ENCODE measurements around the gene KLF3.

The KLF3 gene

DNA sequence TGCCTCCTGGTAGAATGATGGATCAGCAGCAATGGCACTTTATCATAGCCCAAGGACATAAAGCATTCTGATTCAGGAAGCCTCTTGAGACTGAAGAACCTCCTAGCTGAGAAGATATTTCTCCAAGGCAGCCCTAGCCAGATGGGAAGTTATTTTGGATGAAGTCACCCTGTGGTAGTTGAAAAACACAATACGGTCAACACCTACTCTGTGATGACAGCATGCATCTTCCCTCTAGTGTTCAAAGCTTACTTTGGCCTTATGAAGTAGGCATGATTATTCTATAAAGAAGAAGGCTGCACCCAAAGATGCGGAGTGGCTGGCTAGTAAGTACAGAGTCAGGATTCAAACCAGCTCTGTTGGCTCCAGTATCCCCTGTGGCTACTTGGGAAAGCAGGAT lies 70.9 kb downstream of the KLF3 start:
- H3K4me1 ChIP-seq (ENCODE audit: control insufficient read depth, insufficient read depth, low read length), result no peaks in the 10 kb centered on the region
- H3K36me3 ChIP-seq (ENCODE audit: control insufficient read depth in 2 of 2, insufficient read depth in 1 of 2, low read length in 2 of 2), result no peaks in the 10 kb centered on the region
- CTCF ChIA-PET, result no interaction called here
- POLR2A ChIA-PET, result no interaction called here
- H3K4me3 ChIP-seq (ENCODE audit: low read depth, low read length), result no peak overlapping the region
- H3K27ac ChIP-seq (ENCODE audit: extremely low read depth, low read depth, low read length), result no peak overlapping the region
- no peaks in the 10 kb centered on the region for H3K9me3 ChIP-seq (ENCODE audit: control insufficient read depth, insufficient read depth, low read depth, low read length)
- TF ChIP-seq KLF16 (tag by site-specific recombination; IDR thresholded peaks at IDR 0.05), result no peak
- no peak for TF ChIP-seq ZNF169 (tag by site-specific recombination; IDR thresholded peaks at IDR 0.05)
- no peak for TF ChIP-seq ZSCAN23 (tag by site-specific recombination; IDR thresholded peaks at IDR 0.05)
- TF ChIP-seq, protein P1, sequence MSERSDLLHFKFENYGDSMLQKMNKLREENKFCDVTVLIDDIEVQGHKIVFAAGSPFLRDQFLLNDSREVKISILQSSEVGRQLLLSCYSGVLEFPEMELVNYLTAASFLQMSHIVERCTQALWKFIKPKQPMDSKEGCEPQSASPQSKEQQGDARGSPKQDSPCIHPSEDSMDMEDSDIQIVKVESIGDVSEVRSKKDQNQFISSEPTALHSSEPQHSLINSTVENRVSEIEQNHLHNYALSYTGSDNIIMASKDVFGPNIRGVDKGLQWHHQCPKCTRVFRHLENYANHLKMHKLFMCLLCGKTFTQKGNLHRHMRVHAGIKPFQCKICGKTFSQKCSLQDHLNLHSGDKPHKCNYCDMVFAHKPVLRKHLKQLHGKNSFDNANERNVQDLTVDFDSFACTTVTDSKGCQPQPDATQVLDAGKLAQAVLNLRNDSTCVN (tag by site-specific recombination; optimal IDR thresholded peaks at IDR 0.05), result no peak
- TF ChIP-seq, protein P2, sequence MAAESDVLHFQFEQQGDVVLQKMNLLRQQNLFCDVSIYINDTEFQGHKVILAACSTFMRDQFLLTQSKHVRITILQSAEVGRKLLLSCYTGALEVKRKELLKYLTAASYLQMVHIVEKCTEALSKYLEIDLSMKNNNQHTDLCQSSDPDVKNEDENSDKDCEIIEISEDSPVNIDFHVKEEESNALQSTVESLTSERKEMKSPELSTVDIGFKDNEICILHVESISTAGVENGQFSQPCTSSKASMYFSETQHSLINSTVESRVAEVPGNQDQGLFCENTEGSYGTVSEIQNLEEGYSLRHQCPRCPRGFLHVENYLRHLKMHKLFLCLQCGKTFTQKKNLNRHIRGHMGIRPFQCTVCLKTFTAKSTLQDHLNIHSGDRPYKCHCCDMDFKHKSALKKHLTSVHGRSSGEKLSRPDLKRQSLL (tag by site-specific recombination; IDR thresholded peaks at IDR 0.05), result no peak
- no peak for TF ChIP-seq ZNF416 (tag by site-specific recombination; IDR thresholded peaks at IDR 0.05)
- no peak for TF ChIP-seq ZNF521 (tag by site-specific recombination; IDR thresholded peaks at IDR 0.05)
- no peak for TF ChIP-seq ZNF837 (tag by site-specific recombination; IDR thresholded peaks at IDR 0.05)
- TF ChIP-seq, protein P3, sequence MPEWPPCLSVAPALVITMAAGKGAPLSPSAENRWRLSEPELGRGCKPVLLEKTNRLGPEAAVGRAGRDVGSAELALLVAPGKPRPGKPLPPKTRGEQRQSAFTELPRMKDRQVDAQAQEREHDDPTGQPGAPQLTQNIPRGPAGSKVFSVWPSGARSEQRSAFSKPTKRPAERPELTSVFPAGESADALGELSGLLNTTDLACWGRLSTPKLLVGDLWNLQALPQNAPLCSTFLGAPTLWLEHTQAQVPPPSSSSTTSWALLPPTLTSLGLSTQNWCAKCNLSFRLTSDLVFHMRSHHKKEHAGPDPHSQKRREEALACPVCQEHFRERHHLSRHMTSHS (tag by site-specific recombination; IDR thresholded peaks at IDR 0.05), result no peak
- TF ChIP-seq ZFP41 (tag by site-specific recombination; IDR thresholded peaks at IDR 0.05; ENCODE audit: borderline replicate concordance), result no peak
- no peak for TF ChIP-seq ZFHX2 (tag by site-specific recombination; conservative IDR thresholded peaks at IDR 0.05)
- no peak for TF ChIP-seq ZNF324 (tag by site-specific recombination; IDR thresholded peaks at IDR 0.05)
- no peak for TF ChIP-seq WT1 (tag by site-specific recombination; IDR thresholded peaks at IDR 0.05)
- TF ChIP-seq KLF7 (tag by site-specific recombination; IDR thresholded peaks at IDR 0.05; ENCODE audit: borderline replicate concordance), result no peak

DNA sequence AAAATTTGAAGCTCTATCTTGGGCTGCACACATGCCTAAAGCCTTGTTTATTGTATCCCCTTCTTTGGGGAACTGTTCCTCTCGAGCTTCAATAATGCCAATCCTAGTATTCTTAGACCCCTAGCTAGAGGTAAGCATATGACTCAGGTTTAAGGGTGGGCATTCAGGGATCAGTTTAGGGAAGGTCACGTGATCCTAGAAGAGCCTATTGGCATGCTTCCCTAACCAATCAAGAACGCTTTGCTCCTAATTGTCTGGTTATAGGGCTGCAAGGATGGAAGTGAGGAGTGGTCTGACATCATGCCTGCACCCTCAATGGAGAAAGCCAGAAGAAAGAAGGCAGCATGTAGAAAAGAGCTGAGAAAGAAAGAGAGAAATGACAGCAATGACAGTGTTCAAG lies 71.9 kb downstream of the KLF3 start:
- POLR2A ChIA-PET, result no interaction called here
- Histone ChIP-seq H3K4me1 (ENCODE audit: control insufficient read depth, insufficient read depth, low read length) (no peaks in the 10 kb centered on the region), H3K27ac (ENCODE audit: extremely low read depth, low read depth, low read length) (no peak overlapping the region), H3K36me3 (ENCODE audit: control insufficient read depth in 2 of 2, insufficient read depth in 1 of 2, low read length in 2 of 2) (no peaks in the 10 kb centered on the region), H3K4me3 (ENCODE audit: low read depth, low read length) (no peak overlapping the region), H3K9me3 (ENCODE audit: control insufficient read depth, insufficient read depth, low read depth, low read length) (no peaks in the 10 kb centered on the region)
- CTCF ChIA-PET, result interaction anchor here (0.7 kb wide), 3 partner anchors 22 to 692 kb away, joined by 3 to 5 read pairs (median 4); no protein-coding TSS in a partner anchor
- TF ChIP-seq ZNF169 (tag by site-specific recombination; IDR thresholded peaks at IDR 0.05) (no peak), ZBTB20 (tag by site-specific recombination; IDR thresholded peaks at IDR 0.05) (no peak), HOXA7 (CRISPR knock-in tag; IDR thresholded peaks at IDR 0.05; ENCODE audit: borderline replicate concordance) (no peak), ZNF157 (tag by site-specific recombination; IDR thresholded peaks at IDR 0.05) (no peak), ZNF121 (tag by site-specific recombination; IDR thresholded peaks at IDR 0.05) (no peak), ZNF335 (tag by site-specific recombination; conservative IDR thresholded peaks at IDR 0.05) (no peak), ZNF19 (tag by site-specific recombination; IDR thresholded peaks at IDR 0.05; ENCODE audit: low read depth) (no peak), GLI2 (tag by site-specific recombination; IDR thresholded peaks at IDR 0.05; ENCODE audit: borderline replicate concordance, low read depth) (no peak), ZNF521 (tag by site-specific recombination; IDR thresholded peaks at IDR 0.05) (no peak), ZNF2 (tag by site-specific recombination; IDR thresholded peaks at IDR 0.05) (no peak)
- TF ChIP-seq, protein P4, sequence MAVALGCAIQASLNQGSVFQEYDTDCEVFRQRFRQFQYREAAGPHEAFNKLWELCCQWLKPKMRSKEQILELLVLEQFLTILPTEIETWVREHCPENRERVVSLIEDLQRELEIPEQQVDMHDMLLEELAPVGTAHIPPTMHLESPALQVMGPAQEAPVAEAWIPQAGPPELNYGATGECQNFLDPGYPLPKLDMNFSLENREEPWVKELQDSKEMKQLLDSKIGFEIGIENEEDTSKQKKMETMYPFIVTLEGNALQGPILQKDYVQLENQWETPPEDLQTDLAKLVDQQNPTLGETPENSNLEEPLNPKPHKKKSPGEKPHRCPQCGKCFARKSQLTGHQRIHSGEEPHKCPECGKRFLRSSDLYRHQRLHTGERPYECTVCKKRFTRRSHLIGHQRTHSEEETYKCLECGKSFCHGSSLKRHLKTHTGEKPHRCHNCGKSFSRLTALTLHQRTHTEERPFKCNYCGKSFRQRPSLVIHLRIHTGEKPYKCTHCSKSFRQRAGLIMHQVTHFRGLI (tag by site-specific recombination; IDR thresholded peaks at IDR 0.05), result no peak
- TF ChIP-seq, protein P5, sequence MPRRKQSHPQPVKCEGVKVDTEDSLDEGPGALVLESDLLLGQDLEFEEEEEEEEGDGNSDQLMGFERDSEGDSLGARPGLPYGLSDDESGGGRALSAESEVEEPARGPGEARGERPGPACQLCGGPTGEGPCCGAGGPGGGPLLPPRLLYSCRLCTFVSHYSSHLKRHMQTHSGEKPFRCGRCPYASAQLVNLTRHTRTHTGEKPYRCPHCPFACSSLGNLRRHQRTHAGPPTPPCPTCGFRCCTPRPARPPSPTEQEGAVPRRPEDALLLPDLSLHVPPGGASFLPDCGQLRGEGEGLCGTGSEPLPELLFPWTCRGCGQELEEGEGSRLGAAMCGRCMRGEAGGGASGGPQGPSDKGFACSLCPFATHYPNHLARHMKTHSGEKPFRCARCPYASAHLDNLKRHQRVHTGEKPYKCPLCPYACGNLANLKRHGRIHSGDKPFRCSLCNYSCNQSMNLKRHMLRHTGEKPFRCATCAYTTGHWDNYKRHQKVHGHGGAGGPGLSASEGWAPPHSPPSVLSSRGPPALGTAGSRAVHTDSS (tag by site-specific recombination; IDR thresholded peaks at IDR 0.05), result no peak
- TF ChIP-seq, protein P6, sequence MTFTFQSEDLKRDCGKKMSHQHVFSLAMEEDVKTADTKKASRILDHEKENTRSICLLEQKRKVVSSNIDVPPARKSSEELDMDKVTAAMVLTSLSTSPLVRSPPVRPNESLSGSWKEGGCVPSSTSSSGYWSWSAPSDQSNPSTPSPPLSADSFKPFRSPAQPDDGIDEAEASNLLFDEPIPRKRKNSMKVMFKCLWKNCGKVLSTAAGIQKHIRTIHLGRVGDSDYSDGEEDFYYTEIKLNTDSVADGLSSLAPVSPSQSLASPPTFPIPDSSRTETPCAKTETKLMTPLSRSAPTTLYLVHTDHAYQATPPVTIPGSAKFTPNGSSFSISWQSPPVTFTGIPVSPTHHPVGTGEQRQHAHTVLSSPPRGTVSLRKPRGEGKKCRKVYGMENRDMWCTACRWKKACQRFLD (tag by site-specific recombination; IDR thresholded peaks at IDR 0.05), result no peak
- TF ChIP-seq, protein P7, sequence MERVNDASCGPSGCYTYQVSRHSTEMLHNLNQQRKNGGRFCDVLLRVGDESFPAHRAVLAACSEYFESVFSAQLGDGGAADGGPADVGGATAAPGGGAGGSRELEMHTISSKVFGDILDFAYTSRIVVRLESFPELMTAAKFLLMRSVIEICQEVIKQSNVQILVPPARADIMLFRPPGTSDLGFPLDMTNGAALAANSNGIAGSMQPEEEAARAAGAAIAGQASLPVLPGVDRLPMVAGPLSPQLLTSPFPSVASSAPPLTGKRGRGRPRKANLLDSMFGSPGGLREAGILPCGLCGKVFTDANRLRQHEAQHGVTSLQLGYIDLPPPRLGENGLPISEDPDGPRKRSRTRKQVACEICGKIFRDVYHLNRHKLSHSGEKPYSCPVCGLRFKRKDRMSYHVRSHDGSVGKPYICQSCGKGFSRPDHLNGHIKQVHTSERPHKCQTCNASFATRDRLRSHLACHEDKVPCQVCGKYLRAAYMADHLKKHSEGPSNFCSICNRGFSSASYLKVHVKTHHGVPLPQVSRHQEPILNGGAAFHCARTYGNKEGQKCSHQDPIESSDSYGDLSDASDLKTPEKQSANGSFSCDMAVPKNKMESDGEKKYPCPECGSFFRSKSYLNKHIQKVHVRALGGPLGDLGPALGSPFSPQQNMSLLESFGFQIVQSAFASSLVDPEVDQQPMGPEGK (tag by site-specific recombination; IDR thresholded peaks at IDR 0.05), result no peak
